RPMI7951 (cell line): ENCODE results near the gene EYA4. TPM values are rescaled to one million over a fixed set of nuclear protein-coding genes. Genes with fewer than 3 reads are reported as not detected.

Experiments
- DNase-seq: peaks from one replicate; pipeline ENCODE4 v3.0.0-alpha.2; 2012; ENCODE audit warnings: low read depth
- total RNA-seq: library from RNA; depleted of rRNA; stranded (reverse); fragments of >200 nt; shearing (Covaris generic); gene quantifications from 2 replicates; pipeline ENCODE4 v1.2.3, GENCODE V29; 2014

Gene EYA4
- total RNA-seq, 1 experiment from 2014 or later, result not detected

DNA sequence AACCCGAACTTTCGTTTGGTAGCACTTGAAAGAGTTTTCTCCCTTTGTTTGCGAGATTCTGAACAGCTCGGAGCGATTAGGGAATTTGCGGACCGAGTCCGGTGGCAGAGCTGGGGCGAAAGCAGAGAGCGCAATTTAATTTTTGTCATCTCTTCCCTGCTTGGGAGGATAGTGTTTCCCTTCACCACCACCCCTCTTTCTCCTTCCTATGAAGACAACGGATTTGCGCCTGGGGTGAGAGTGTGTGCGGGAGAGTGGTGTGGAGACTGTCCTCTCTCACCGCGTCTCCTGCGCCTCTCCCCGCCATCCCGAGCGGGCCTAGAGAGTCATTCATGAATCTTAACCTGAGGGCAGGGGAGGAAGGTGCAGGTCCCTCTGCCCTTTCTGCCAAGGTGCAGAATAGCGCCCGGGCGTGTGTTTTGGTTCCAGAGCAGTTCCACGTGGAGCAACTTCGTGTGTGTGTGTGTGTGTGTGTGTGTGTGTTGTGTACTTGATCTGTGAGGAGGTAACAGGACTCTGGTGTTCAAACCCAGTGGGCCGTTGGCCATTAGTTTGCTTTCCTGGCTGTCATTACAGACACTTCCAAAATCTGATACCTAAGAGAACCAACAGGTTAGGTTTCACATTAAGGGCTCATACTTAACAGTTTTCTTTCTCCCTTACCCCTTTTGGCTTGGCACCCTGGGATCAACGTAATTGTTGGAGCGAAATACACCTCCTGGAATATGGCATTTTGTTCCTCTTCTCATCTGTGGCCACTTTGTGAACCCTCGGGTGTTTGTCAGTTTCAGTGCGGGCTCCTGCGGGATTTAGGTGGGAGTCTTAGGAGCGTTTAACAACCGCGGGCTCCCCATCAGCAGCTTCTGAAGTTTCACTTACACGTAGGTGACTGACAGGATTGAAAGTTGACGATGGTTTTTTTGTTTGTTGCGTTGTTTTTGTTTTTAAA is 1.8 kb downstream of the EYA4 start:
- no peak for DNase-seq

DNA sequence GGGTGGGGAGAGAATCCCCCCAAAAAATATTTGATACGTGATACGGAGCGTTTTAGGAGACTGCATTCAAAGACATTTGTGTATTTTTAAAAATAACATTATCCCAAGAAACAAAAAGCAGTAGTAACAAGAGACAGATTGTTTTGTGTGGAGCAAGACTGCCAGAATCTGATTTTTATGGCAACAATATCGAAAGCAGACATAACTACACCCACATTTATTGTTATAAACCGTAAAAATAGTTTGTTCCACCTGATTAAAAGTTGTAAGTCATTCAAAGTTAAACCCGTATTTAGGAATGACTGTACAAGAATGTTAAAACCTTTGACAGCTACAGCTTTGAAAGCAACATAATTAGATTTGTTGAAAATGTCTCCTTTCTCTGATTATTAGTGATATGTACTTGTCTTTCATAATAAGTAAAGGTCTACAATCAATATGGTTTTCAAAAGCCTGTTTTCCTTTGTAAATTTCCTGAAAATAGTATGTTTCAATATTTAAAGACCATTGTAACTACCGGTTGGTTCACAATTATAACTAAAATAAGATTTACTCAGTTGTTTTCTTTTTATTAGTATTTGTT is 2.7 kb downstream of the EYA4 start:
- no peak for DNase-seq

DNA sequence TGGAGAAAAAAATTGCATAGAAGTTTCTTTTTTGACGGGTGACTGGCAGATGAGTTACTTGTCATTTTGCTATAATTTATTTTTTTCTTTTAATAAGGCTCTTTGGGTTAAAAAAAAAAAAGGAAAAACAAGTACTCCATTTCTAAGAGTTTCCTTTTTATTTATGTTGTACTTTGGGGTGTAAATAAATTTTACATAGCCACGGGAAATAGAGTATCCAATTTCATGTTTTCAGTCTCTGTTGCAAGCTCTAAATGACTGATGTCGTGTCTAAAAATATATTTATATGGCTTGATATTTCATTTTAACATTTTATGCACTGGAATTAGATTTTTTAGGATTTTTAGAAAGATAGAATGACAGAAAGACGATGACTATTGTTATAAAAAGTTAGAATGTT is 3.4 kb downstream of the EYA4 start:
- DNase-seq, result no peak

DNA sequence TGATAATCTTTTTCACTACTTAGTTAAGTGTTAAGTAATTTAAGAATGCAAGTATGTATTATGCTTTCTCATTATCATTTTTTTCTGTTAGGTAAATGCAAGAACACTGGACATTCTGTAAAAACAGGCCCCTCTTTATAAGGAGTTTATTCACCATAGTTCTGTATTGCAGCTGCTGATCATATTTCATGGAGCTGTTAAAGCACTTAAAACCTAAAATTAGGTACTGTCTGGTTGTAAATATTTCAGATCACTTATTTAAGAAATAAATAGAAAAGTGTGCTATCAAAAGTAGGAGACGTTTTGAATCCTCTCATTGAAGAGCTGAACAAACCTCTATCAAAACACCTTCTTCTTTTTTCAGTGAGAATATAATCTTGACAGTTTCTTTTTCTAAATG is 3.9 kb downstream of the EYA4 start:
- DNase-seq, result no peak

DNA sequence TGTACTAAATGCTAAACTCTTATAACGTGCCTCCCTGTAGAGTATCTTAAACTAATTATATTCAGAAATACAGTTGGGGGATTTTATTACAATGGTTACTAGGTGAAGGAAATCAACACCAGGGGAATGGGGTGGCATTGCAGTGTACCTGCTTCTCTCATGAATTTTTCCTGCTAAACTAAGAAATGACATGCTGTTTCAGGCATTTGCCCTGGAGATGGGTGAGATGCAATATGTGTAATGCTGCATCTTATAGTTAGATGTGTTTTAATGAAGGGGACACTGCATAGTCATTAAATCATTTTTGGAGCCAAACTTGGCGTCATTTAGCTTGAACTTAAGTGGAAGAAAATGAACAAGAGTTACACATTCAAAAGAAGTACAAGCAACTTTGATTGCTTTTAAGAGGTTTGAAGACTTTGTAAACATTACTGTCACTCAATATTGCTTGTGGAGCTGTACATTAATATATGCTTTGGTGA is 4.3 kb downstream of the EYA4 start:
- DNase-seq, result no peak

DNA sequence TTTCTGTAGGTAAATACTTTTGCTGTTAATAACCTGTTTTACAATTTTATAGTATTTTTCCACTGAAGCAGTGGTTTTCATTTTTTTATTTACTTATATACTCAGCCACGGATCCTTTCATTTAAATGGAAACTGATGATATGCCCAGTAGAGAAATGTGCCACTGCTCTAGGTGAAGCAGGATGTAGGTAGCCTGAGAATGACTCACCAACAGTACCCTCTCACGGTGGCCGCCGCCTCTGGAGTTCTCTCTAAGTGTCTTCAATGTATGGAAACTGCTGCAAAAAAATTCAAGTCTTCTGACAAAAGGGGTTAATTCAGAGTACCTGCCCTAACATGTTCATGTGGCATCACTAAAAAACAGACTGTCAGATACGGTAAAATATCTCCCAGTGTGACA is 6.4 kb downstream of the EYA4 start:
- no peak for DNase-seq

DNA sequence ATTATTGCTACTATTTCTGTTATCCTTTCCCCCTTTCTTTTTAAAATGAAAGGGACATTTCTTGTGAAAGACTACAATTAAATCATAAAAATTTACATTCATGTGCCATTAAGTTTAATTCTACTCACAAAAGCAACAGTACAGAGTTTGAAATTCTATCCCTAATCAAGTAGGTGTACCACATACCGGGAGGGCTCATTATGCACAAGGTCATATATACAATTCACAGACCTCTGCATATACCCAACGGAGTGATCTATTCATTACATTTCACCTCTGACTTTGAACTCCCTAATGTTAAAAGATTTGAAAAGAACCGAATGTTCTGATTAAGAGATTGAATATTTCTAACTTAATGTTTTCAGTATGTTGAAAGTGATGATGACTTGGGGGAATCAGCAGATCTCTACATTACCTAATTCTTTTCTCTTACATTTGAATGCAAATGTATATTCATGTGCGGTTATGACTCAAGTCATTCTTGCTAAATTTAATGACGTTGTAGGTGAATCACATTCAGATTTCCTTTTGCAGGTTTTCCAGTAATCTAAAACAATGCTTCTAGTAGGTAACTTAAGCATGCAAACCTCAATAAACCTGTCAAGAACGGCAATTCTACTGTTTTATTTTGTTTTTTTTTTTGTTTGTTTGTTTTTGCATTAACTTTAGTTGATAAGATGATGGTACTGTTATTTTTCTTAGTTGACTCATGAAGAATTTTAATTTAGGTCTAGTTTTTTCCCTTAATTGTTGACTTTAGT is 7.3 kb downstream of the EYA4 start:
- peak; percentile 3 for DNase-seq

DNA sequence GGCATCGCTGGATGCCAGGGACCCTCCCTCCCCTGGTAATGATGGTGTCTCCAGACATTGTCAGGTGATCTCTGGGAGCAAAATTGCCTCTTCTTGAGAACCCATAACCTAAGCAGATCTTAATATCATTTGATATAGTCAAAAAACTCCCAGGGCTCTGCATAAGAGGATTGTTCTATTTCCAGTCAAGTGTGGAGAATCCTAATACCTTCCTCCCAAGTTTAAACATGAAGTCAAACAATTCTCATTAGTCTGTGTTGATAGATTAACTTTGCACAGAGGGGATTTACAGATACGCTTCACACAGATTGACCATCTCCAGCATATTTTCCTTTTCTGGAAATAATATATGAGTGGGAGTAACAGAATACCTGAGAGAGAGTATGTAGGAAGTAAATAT is 10.5 kb downstream of the EYA4 start:
- no peak for DNase-seq

DNA sequence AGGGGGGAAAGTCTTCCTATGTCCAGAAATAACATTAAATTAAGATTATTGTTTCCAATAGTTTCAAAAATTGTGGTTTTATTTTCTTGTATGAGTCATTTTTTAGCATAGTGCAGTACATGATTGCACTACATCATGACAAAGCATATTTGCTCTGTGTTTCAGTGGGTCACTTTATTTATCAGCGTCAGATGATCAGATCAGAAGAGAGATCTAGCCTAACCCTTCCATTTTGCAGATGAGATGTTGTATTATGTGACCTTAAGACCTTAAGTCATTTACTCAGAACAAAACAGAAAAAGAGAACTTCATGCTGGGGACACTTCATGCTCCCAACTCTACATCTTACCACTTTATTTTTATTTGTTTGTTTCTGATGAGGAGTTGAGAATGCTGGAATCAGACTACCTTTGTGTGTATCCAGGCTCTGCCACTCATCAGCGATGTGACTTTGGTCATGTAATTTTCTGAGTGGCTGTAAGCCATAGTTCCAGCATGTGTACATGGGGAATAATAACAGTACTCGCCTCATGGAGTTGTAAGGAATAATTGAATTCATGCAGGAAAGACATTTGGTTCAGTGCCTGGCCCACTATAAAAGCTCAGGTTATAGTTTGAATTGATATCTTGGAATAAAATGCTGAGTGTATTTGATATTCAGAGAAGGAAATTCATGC is 13.5 kb downstream of the EYA4 start:
- no peak for DNase-seq

DNA sequence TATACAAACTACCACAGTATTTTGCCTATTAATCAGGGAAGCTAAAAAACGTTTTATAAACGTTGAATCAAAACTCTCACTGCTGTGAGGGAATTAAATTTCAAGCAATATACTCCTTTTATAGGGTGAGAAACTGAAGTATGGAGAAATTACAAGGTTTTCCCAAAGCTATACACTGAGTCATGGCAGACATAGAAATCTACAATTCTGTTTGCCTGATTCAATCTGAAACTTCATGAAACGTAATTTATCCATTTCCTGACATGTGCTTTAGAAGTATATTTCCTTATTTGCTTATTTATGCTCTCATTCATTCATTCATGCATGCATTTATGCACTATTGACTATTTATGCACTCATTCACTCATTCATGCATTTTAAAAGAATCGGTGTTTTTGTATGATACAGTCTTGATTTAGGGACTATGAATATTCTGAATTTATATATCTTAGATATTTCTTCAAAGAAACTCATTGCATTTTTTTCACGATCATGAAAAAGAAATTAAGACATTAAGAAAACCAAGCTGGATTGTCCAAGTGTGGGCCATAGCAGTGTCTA is 16.5 kb downstream of the EYA4 start:
- no peak for DNase-seq

DNA sequence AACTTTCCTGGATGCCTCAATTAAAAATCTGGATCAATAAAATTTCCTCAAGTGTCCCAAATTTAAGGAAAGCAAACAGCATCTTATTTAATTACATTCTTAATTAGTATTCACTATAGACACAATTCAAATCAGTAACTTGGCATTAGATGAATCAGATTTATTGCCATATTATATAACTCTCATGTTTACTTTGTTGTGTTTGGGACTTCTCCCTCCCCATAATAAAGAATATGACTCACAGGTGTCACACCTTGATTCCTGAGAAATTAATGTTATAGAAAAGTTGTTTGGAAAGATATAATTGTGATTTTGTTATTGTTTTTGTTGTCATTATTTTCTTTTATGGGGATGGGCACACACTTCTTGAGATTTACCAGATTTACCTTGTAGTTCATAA is 18.4 kb downstream of the EYA4 start:
- DNase-seq, result no peak

DNA sequence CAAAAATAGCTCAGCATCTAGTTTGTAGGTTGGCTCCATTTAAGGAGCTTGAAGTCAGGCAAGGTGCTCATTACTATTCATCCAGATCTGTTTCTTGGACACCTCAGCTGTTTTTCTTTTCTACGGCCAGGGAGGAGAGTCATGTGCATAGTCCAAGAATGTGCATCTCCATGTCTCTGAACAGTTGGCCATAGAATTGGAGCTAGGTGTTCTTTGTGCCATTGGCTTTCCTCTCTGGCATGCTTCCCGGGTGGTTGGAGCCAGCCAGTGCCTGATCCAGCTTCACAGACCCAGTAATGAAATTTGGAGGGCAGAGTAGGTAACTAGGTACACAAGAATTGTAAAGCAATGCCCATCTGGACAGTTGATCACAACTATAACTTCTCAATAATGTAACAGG is 21.6 kb downstream of the EYA4 start:
- DNase-seq, result no peak

DNA sequence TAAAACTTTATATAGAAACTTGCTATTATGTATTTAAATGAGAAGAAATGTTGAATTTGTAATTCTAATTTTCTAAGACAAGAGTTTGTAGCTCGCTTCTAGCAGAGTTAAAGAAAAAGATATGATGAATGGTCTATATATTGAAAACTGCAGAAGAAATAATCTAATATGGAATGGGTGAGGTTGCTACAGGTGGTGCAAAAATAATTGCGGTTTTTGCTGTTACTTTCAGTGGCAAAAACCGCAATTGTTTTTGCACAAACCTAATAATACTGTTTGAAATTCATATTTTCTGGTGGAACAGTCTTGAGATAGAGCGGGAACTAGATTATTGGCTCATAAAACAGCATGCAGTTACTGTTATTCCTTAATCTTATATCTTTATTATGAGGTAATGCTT is 23.9 kb downstream of the EYA4 start:
- DNase-seq, result no peak

DNA sequence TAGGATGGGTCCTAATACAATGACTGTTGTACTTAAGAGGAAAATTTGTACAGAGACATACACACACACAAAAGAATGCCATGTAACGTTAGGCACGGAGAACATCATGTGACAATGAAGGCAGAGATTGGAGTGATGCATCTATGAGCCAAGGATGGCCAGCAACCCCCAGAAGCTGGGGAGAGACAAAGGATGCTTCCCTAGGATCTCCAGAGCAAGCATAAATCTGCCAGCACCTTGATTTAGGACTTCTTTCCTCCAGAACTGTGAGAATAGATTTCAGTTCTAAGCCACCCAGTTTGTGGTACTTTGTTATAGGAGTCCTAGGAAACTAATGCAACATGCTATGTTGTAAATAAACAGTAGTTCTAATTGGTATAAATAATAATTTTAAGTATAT is 25.0 kb downstream of the EYA4 start:
- no peak for DNase-seq

DNA sequence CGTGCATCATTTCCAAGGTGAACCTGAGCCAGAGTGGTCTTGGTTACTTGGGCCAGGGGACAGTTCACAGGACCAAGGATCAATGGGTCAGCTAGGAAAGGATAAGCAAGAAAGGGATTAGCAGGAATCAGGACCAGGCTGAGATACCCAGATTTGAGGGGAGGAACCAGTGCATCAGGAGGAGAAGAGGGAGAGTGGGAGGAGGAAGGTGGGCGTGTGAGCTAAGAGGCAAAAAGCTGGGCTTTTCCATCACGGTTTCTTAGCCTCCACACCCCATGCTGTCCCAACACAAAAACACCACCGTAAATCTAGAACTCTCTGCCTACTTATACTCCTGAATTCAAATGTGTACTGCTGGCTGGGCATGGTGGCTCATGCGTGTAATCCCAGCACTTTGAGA is 27.5 kb downstream of the EYA4 start:
- no peak for DNase-seq

DNA sequence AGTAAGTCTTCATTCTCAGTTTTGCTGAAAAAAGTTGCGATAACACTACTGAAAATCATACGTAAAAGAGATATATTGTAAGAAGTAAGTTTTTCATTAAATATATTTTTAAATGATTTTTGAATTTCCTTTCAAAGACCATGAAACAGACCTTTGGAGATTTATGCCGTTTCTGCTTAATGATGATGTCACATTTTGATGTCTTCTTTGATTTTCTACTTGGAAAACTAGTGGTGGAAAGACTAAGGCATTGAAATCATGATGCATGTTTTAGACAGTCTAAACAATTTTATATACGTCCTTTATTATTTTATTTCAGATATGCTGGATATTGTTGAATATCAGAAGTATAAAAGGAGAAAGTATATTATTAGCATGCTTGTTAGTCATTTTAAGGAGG is 33.7 kb downstream of the EYA4 start:
- no peak for DNase-seq

DNA sequence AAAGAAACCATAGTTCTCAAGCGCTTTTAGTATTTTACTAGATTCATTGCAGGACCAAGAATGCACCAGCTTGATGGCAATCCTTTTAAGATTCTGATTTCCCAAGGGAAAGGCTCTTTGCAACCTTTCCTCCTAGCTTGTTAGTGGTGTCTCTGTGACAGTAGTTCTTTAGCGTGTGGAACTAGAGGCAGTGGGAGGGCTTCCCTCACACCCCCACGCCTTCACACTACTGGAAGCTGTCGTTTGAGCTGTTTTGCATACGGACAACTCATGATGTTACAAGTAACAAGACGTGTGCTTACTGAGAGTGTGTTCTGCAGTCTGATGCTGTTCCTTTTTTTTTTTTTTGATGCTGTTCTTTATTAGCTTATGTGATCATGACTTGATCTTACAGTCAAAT is 34.1 kb downstream of the EYA4 start:
- DNase-seq, result no peak

DNA sequence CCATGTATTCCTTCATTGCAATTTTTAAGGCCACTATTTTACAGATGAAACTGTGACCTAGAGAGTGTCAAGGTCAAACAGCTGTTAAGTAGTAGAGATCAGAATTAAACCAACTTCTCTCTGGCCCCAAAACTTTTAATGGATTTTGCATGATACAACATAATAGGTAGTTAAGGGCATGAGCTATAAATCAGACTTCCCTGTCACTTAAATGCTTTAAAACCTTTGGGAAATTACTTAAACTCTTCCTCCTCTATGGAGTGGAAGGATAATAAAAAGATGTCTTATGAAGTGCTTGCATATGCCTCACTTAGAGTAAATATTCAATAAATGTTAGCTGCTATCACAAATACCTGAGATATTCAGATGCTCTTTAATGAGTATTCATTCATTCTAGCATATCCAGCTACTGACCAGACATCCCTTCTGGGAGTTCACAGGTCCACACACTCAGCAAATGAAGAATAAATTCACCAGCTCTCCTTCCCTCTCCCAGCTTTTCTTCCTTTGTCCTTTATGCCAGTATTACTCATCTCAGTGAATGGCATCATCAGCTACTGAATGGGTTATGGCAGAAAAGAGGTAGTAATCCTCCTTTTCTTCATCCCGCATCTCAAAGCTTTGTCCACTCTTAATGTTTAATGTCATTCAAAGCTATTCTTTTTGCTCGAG is 36.2 kb downstream of the EYA4 start:
- no peak for DNase-seq

DNA sequence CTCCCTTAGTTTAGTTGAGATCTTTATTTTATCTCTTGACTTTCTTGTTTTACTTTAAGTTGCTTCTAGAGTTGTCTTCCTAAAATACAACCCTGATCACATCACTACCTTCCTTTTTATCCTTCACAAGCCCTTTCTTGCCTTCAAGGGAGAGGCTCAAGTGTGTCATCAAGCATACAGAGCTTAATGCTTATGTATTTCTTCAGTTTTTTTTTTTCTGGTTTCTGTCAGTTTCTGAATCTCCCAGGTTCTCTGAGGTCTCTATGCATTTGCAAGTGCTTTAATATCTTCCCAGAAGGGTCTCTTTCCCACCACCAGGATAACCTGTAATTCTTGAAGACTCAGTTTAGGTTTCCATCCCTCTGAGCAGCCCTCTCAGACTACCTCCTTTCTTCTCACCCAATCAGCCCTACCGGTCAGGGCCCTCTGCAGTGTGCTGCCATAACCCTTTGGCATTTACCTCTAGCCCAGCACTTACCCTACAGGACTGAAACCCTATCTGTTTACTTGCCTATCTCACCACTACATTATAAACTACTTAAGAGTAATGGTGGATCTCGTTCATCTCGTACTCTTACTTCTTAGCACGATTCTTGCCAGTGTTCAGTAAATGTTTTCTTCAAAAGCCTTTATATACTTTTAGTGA is 36.9 kb downstream of the EYA4 start:
- DNase-seq, result no peak

DNA sequence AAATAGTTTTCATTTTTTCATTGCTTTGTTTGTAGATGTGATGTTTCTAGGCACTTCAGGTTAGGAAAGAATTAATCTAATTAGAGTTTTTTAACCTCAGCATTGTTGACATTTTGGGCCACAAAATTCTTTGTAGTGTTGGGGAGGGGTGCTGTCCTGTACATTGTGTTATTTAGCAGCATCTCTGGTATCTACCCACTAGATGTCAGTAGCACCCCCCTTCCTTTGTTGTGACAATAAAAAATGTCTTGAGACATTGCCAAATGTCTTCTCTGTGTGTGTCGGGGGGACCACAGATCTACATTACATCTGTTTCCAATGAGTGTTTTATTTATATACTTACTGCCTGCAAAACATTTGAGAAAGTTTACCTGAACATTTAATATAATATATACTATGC is 45.6 kb downstream of the EYA4 start:
- peak; percentile 2 for DNase-seq

DNA sequence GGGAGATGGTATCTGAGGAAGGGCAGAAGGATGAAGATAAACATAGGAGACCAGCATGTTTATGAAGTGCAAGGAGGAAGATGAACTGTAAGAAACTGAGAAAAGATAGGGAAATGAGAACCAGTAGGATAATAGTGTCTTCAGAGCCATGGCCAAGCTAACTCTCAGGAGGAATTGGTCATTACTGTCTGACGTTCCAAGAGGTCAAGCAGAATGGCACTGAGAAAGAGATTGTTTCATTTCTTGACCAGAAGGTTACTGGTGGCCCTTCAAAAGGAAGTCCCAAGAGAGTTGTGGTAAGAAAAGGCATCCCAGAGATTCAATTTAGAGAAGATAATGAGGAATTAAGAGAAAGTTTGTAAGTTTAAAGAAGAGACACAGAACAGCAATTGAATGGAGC is 47.5 kb downstream of the EYA4 start:
- no peak for DNase-seq
